ENCODE results near the gene ETV5. TPM values are rescaled to one million over a fixed set of nuclear protein-coding genes. Genes with fewer than 3 reads are reported as not detected.
"Not testable (repeated sequence)": the region's sequence is repeated elsewhere in the genome, so short reads cannot be mapped to it uniquely, and the experiment has no call there.

ETV5 gene
- total RNA-seq, 1 experiment from 2014 or later, result 52.6 TPM

GRCh38 chr3:186024210-186024609, 84.7 kb downstream of the ETV5 start:
- DNase-seq (ENCODE audit: low read depth), result no peak

DNA sequence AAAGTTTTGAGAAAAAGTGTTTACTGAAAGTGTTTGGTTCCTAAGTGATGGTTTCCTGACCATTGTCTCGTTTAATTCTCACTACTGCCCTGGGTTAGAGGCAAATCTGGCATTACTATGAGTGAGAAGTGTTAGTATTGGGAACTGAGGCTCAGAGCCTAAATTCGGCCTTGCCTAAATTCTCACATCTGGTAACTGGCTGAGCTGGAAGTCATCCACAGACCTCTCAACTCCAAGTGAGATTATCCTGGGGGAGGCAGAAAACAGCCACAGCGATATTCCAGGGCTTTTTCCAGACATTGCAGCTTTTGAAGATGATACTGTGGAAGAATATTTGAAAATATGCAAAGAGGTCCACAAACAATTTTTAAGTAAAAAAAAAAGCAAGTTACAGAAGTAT, 86.0 kb downstream of the ETV5 start:
- no peak for DNase-seq (ENCODE audit: low read depth)

- DNase-seq (ENCODE audit: low read depth), result peak; percentile 94
These were observed 87.1 kb downstream of the ETV5 start for GRCh38 chr3:186021673-186022362.

- not testable (repeated sequence) for DNase-seq (ENCODE audit: low read depth)
These were observed 87.6 kb downstream of the ETV5 start for GRCh38 chr3:186021250-186021649.

GRCh38 chr3:186019288-186019687, 89.6 kb downstream of the ETV5 start:
- DNase-seq (ENCODE audit: low read depth), result not testable (repeated sequence)

DNA sequence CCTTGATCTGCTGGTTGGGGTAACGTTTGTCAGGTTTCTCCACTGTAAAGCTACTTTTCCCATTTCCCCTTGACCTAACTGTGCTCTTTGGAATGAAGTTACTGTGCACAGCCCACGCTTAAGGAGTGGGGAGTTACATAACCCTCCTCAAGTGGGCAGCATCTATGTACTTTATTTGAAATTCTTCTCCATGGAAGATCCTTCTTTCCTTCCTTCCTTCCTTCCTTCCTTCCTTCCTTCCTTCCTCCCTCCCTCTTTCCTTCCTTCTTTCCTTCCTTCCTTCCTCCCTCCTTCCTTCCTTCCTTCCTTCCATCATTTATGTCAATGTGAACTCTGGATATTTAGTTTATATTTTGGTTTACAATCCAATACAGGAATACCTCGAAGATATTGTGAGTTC, 94.0 kb downstream of the ETV5 start:
- no peak for DNase-seq (ENCODE audit: low read depth)

GRCh38 chr3:186013312-186013711, 95.6 kb downstream of the ETV5 start:
- no peak for DNase-seq (ENCODE audit: low read depth)

- DNase-seq (ENCODE audit: low read depth), result no peak
These were observed 96.8 kb downstream of the ETV5 start for GRCh38 chr3:186012137-186012536.

GRCh38 chr3:186004671-186005070, 104.2 kb downstream of the ETV5 start:
- no peak for DNase-seq (ENCODE audit: low read depth)

GRCh38 chr3:186004209-186004608, 104.7 kb downstream of the ETV5 start:
- no peak for DNase-seq (ENCODE audit: low read depth)

GRCh38 chr3:186003610-186004009, 105.3 kb downstream of the ETV5 start:
- DNase-seq (ENCODE audit: low read depth), result no peak

DNA sequence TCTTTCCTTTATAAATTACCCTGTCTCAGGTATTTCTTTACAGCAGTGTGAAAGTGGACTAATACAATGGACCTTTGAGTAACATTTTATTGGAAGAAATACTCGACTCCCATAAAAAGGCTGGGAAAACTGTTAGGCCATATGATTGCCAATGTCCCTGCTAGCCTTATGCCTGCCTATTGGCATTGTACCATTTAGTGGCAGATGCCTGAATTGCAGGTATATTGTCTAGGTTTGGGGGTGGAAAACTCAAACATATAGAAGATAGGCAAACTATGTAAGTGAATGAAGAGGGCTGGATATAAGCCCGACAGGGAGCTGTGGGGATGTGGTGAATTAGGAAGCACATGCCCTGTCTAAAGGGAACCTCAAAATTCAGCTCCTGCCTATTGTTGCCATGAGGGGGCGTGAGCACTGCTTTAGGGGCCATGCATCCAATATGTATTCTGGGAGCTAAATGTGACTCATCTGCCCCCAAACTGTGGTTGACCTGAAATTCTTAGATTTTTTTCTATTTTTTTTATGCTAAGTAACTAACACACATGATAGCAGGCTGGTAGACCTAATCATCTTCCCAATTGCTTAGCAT, 105.9 kb downstream of the ETV5 start:
- peak; percentile 58 for DNase-seq (ENCODE audit: low read depth)

GRCh38 chr3:186001842-186002241, 107.0 kb downstream of the ETV5 start:
- no peak for DNase-seq (ENCODE audit: low read depth)

GRCh38 chr3:185999221-185999620, 109.7 kb downstream of the ETV5 start:
- no peak for DNase-seq (ENCODE audit: low read depth)

- DNase-seq (ENCODE audit: low read depth), result no peak
These were observed 110.8 kb downstream of the ETV5 start for GRCh38 chr3:185998136-185998535.

DNA sequence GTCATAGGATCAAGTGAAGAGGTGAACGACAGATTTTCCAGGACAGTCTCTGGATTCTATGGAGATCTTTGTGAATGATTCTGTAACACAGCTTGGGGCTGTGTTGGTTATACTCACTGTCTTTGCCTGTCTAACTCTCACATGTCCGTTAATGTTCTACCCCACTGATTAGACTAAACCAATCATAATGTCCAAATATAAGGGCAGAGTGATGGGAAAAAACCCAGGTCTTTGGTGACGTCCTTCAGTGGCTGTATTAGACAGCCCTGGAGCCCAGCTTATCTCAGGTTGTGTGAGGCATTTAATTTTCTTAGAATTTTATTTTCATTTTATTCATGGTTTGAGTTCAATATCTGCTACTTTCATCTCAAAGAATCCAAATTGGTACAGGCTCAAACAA, 111.8 kb downstream of the ETV5 start:
- DNase-seq (ENCODE audit: low read depth), result no peak

Other genes with a start within 250 kb of the ETV5 start
- 268 and 348 TPM in 2 replicates for gene TRA2B, start 171.1 kb downstream of the ETV5 start, total RNA-seq (2014; rRNA removed; shearing (Covaris generic))

Measured in M059J (cell line).